Lung (tissue), 12 donors: Measurements from ENCODE around the gene NSUN4. TPM values are rescaled to one million over a fixed set of nuclear protein-coding genes. Genes with fewer than 3 reads are reported as not detected.

Experiments
- ATAC-seq: fragments of 200-7000 bp; cut with Tn5 transposase; one replicate; pipeline ENCODE4 v1.9.1; 2020; ENCODE audit warnings: moderate number of reproducible peaks; ENCODE audit not compliant: insufficient read depth, low FRiP score
- DNase-seq, 3 donors: peaks; one replicate each; pipeline ENCODE4 v3.0.0-alpha.2; 2013 to 2017
- H3K27ac ChIP-seq, 2 donors: one replicate each; pipeline ENCODE4 v1.5.1; 2013; ENCODE audit warnings: mild to moderate bottlenecking in 2 of 2, moderate library complexity in 2 of 2, control low read depth in 1 of 2, inconsistent platforms in 1 of 2, low read depth in 1 of 2, low read length in 1 of 2
- H3K27me3 ChIP-seq, 3 donors: one replicate each; pipeline ENCODE4 v1.5.1; 2013; ENCODE audit warnings: low read length in 2 of 3; ENCODE audit not compliant: control insufficient read depth in 3 of 3, insufficient read depth in 3 of 3
- H3K36me3 ChIP-seq, 4 donors: one replicate each; pipeline ENCODE4 v1.5.1; 2013; ENCODE audit warnings: low read length in 4 of 4, mild to moderate bottlenecking in 1 of 4, moderate library complexity in 1 of 4; ENCODE audit not compliant: control insufficient read depth in 4 of 4, insufficient read depth in 4 of 4
- H3K4me1 ChIP-seq, 5 donors: one replicate each; pipeline ENCODE4 v1.5.1; 2013; ENCODE audit warnings: low read length in 5 of 5, mild to moderate bottlenecking in 2 of 5, moderate library complexity in 1 of 5; ENCODE audit not compliant: control insufficient read depth in 5 of 5, insufficient read depth in 5 of 5
- H3K4me3 ChIP-seq: one replicate; pipeline ENCODE4 v1.5.1; 2013; ENCODE audit warnings: mild to moderate bottlenecking, control low read depth, moderate library complexity
- H3K9ac ChIP-seq, 2 donors: one replicate each; pipeline ENCODE4 v1.5.1; 2013; ENCODE audit warnings: low read length in 2 of 2, control low read depth in 1 of 2; ENCODE audit not compliant: insufficient read depth in 1 of 2
- H3K9me3 ChIP-seq, 4 donors: one replicate each; pipeline ENCODE4 v1.5.1; 2013; ENCODE audit warnings: low read length in 3 of 4, mild to moderate bottlenecking in 1 of 4, moderate library complexity in 1 of 4; ENCODE audit not compliant: control insufficient read depth in 4 of 4, insufficient read depth in 3 of 4
- WGBS, 2 donors: extraction: QIAGEN DNeasy Blood & Tissue Kit; methylation state at CpG; one replicate each; pipeline ENCODE4 v1.1.7; 2013; 5-methylcytosine and 5-hydroxymethylcytosine counted together
- polyA plus RNA-seq, 2 donors: library from polyadenylated mRNA; stranded (reverse); fragments of 200-250 nt; gene quantifications; one replicate each; pipeline ENCODE4 v1.2.1, GENCODE V29; 2013
- total RNA-seq, 2 donors: library from RNA; depleted of rRNA in 1 of 2; stranded (reverse); fragments of >200 nt in 1 of 2; gene quantifications; one replicate each; pipeline ENCODE4 v1.2.1, GENCODE V29; 2014 to 2021
- TF ChIP-seq, protein P1 (sequence below): IDR thresholded peaks from 2 replicates; pipeline ENCODE4 v1.5.1; 2012; ENCODE audit warnings: mild to moderate bottlenecking; ENCODE audit errors: control extremely low read depth, extremely low read depth
- donor health status: control.
- donor health status: control.
- donor health status: Bipolar disorder and iron deficiency.
- donor health status: healthy.
- donor health status: DM: yes; HTN: yes; CAD: no.

Gene NSUN4
- total and polyA plus RNA-seq, 4 donors: 11.2 to 29.3 (median 23.4) TPM

DNA sequence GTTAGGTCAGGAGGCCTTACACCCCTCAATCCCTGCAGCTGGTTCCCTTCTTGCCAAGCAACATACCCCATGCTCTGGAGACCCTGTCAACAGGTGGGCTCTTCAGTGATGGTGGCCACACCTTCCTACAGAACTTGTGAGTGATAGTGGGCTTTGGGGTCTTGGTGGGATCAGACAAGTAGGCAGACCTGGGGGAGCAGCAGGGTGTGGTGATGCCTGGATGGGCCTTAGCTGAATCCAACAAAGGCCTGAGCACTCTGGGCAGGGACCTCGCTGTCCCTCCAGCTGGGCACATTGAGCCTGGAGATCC is 68.4 kb downstream of the NSUN4 start:
- ATAC-seq: no peak

DNA sequence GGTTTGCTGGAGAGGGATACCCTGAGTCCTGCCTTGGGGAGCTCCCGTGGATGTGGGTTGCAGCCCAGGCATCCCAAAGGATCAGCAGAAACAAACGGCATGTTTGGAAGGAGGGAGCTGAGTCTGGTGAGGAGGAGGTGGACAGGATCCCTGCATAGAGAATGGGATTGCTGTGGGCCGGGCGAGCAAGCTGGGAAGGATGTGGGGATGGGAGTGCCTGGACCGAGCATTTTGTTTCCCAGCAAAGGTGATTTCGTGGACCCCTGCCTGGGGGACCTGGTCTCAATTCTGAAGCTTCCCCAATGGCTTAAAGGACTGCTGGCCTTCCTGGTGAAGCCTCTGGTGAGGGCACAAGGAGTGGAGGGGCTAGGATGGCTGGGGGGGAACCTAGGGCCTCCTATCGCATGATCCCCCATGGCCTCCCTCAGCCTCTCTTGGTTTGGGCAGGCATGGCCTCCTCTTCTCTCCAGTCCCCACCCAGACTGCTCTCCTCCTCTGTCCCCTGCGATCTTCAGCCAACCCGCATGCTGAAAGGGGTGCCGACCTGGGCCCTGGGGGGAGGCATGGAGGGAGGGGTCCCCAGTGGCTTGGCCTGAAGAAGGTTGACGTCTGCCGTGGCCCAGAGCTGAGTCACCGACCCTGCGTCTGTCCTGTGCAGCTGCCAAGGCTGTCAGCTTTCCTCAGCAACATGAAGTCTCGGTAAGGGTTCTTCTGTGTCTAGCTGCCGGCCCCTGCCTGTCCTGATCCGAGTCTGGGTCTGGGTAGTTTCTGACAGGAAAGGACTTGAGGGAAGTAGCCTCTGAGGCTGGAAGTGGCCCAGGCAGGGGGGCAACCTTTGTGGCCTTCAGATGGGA is 69.8 kb downstream of the NSUN4 start:
- peaks cover 0 to 2% (median 0%) of the 10 kb centered on the region in 4 donors for H3K9me3 ChIP-seq
- H3K27ac ChIP-seq: no peak overlapping the region
- TF ChIP-seq, protein P1, sequence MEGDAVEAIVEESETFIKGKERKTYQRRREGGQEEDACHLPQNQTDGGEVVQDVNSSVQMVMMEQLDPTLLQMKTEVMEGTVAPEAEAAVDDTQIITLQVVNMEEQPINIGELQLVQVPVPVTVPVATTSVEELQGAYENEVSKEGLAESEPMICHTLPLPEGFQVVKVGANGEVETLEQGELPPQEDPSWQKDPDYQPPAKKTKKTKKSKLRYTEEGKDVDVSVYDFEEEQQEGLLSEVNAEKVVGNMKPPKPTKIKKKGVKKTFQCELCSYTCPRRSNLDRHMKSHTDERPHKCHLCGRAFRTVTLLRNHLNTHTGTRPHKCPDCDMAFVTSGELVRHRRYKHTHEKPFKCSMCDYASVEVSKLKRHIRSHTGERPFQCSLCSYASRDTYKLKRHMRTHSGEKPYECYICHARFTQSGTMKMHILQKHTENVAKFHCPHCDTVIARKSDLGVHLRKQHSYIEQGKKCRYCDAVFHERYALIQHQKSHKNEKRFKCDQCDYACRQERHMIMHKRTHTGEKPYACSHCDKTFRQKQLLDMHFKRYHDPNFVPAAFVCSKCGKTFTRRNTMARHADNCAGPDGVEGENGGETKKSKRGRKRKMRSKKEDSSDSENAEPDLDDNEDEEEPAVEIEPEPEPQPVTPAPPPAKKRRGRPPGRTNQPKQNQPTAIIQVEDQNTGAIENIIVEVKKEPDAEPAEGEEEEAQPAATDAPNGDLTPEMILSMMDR: no peak
- peaks cover 0 to 5% (median 2%) of the 10 kb centered on the region in 5 donors for H3K4me1 ChIP-seq
- no peak overlapping the region for H3K4me3 ChIP-seq
- WGBS, 2 donors: 89 to 93% methylated on average over 17 of the region's 17 CpGs
- ATAC-seq (no peak), DNase-seq (no peak)
- H3K9ac ChIP-seq: no peak overlapping the region
- peaks cover 0 to 20% (median 0%) of the 10 kb centered on the region in 4 donors for H3K36me3 ChIP-seq
- no peaks in the 10 kb centered on the region for H3K27me3 ChIP-seq

More for the DNA sequence above, 68.4 kb downstream of the NSUN4 start:
- Histone ChIP-seq H3K27ac (no peak overlapping the region), H3K36me3 (peaks cover 0 to 20% (median 0%) of the 10 kb centered on the region in 4 donors), H3K9me3 (peaks cover 0 to 2% (median 0%) of the 10 kb centered on the region in 4 donors), H3K9ac (no peak overlapping the region), H3K4me1 (peaks cover 0 to 5% (median 2%) of the 10 kb centered on the region in 5 donors), H3K4me3 (no peak overlapping the region), H3K27me3 (no peaks in the 10 kb centered on the region)
- TF ChIP-seq, protein P1: no peak
- no peak for DNase-seq
- 98 to 100% methylated on average over 1 of the region's 1 CpG for WGBS, 2 donors

GRCh38 chr1:46411010-46411405 is 70.4 kb downstream of the NSUN4 start:
- 90 to 94% methylated on average over 7 of the region's 7 CpGs for WGBS, 2 donors
- DNase-seq: peak in 1 of 3 donors; percentile 7

More at GRCh38 chr1:46411010-46411405, 70.4 kb downstream of the NSUN4 start:
- Histone ChIP-seq H3K9ac (no peak overlapping the region), H3K4me1 (peaks cover 0 to 4% (median 3%) of the 10 kb centered on the region in 5 donors), H3K4me3 (no peak overlapping the region), H3K36me3 (peaks cover 0 to 20% (median 0%) of the 10 kb centered on the region in 4 donors), H3K27me3 (no peaks in the 10 kb centered on the region), H3K27ac (no peak overlapping the region), H3K9me3 (peaks cover 0 to 2% (median 0%) of the 10 kb centered on the region in 4 donors)
- TF ChIP-seq, protein P1: no peak
- no peak for ATAC-seq

Other genes starting within 250 kb of the NSUN4 start
- 10 to 100 TPM; 14.0 to 36.7 TPM for gene PIK3R3, start 208.2 kb upstream of the NSUN4 start, total RNA-seq
- gene PIK3R3, start 208.2 kb upstream of the NSUN4 start, polyA plus RNA-seq: 10 to 100 TPM in 1 of 2 donors, 1 to 10 TPM in 1; 9.1 to 20.1 TPM
- gene TSPAN1, start 165.7 kb upstream of the NSUN4 start, total RNA-seq: 100 to 1,000 TPM in 1 of 2 donors, 10 to 100 TPM in 1; 45.3 to 174 TPM
- 100 to 1,000 TPM; 105 to 174 TPM for gene TSPAN1, start 165.7 kb upstream of the NSUN4 start, polyA plus RNA-seq
- gene P3R3URF, start 164.3 kb upstream of the NSUN4 start, total RNA-seq: not detected
- gene P3R3URF, start 164.3 kb upstream of the NSUN4 start, polyA plus RNA-seq: not detected
- gene POMGNT1, start 142.4 kb upstream of the NSUN4 start, total RNA-seq: 10 to 100 TPM; 34.6 to 70.2 TPM
- 10 to 100 TPM; 40.4 to 49.1 TPM for gene POMGNT1, start 142.4 kb upstream of the NSUN4 start, polyA plus RNA-seq
- 1 to 10 TPM in 1 of 2 donors, under 1 TPM in 1; 0.63 to 2.8 TPM for gene LURAP1, start 137.5 kb upstream of the NSUN4 start, total RNA-seq
- 1 to 10 TPM in 1 of 2 donors, under 1 TPM in 1; 0.41 to 1.2 TPM for gene LURAP1, start 137.5 kb upstream of the NSUN4 start, polyA plus RNA-seq
- gene RAD54L, start 93.0 kb upstream of the NSUN4 start, total RNA-seq: 1 to 10 TPM; 2.1 to 2.2 TPM
- gene RAD54L, start 93.0 kb upstream of the NSUN4 start, polyA plus RNA-seq: 1 to 10 TPM in 1 of 2 donors, under 1 TPM in 1; 0.72 to 2.0 TPM
- 10 to 100 TPM; 61.6 to 63.0 TPM for gene LRRC41, start 37.2 kb upstream of the NSUN4 start, total RNA-seq
- gene LRRC41, start 37.2 kb upstream of the NSUN4 start, polyA plus RNA-seq: 10 to 100 TPM; 21.6 to 38.9 TPM
- gene UQCRH, start 37.1 kb upstream of the NSUN4 start, total RNA-seq: 100 to 1,000 TPM; 159 to 311 TPM
- gene UQCRH, start 37.1 kb upstream of the NSUN4 start, polyA plus RNA-seq: 100 to 1,000 TPM; 297 to 400 TPM
- gene FAAH, start 53.5 kb downstream of the NSUN4 start, total RNA-seq: 10 to 100 TPM; 22.2 to 33.4 TPM
- gene FAAH, start 53.5 kb downstream of the NSUN4 start, polyA plus RNA-seq: 10 to 100 TPM; 13.9 to 34.8 TPM
- gene DMBX1, start 149.0 kb downstream of the NSUN4 start, total RNA-seq: under 1 TPM in 1 of 2 donors, not detected in 1; 0.09 TPM
- under 1 TPM in 1 of 2 donors, not detected in 1; 0.01 TPM for gene DMBX1, start 149.0 kb downstream of the NSUN4 start, polyA plus RNA-seq
- gene KNCN, start 210.8 kb downstream of the NSUN4 start, total RNA-seq: under 1 TPM in 1 of 2 donors, not detected in 1; 0.09 TPM
- gene KNCN, start 210.8 kb downstream of the NSUN4 start, polyA plus RNA-seq: under 1 TPM in 1 of 2 donors, not detected in 1; 0.01 TPM